Activated T-cell treated with anti-CD3 and anti-CD28 coated beads for 4 hours (primary cell): ENCODE results near the gene ADIRF.
"Not testable (repeated sequence)": the region's sequence is repeated elsewhere in the genome, so short reads cannot be mapped to it uniquely, and the experiment has no call there.

Source experiments
- DNase-seq: peaks from one replicate; pipeline ENCODE4 v3.0.0-alpha.2; 2020

Gene ADIRF

DNA sequence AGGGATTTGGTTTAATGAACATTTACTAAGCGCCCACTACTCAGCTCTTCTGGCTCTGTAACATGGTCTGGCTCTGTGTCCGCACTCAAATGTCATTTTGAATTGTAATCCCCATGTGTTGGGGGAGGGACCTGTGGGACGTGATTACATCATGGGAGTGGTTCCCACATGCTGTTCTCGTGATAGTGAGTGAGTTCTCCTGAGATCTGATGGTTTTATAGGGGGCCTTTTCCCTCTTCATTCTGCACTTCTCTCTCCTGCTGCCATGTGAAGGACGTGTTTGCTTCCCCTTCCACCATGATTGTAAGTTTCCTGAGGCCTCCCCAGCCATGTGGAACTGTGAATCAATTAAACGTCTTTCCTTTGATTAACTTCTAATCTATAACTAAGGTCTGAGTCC lies 12.7 kb downstream of the ADIRF start:
- not testable (repeated sequence) for DNase-seq

DNA sequence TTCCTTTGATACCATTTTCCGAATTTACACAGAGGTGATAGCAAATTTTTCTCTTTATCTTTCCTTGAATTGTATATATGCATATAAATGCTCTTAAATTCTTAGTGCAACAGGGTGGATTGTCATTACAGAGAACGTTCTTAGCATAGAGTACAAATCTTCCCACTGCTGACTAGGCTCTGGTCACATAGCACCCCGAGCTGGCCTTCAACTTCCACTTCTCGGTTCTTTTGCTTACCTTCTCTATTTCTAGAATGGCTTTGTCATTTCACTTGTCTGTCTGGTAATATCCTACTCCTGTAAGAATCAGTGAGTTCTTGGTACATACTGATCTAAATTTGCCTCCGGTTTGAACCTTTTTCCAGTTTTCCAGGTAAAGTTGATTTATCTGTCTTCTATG lies 13.4 kb downstream of the ADIRF start:
- DNase-seq, result no peak

DNA sequence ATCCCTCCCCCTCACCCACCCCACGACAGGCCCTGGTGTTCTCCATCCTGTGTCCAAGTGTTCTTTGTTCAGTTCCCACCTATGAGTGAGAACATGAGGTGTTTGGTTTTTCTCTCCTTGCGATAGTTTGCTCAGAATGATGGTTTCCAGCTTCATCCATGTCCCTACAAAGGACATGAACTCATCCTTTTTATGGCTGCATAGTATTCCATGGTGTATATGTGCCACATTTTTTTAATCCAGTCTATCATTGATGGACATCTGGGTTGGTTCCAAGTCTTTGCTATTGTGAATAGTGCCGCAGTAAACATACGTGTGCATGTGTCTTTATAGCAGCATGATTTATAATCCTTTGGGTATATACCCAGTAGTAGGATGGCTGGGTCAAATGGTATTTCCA lies 16.2 kb downstream of the ADIRF start:
- not testable (repeated sequence) for DNase-seq

DNA sequence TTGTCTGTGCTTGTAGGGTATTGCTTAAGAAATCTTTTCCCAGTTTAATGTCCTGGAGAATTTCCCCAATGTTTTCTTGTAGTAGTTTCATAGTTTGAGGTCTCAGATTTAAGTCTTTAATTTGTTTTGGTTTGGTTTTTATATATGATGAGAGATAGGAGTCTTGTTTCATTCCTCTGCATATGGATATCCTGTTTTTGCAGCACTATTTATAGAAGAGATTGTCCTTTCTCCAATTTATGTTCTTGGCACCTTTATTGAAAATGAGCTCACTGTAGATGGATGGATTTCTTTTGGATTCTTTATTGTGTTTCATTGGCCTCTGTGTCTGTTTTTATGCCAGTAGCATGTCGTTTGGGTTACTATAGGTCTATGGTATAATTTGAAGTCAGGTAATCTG lies 20.2 kb downstream of the ADIRF start:
- no peak for DNase-seq

DNA sequence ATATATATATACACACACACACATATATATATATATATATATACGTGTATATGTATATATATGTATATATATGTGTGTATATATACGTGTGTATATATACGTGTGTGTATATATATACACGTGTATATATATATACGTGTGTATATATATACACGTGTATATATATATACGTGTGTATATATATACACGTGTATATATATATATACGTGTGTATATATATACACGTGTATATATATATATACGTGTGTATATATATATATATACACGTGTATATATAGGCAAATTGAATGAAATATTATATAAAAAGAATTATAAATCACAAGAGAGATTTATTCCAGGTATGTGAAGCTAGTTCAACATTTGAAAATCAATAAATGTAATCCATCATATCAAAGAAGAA lies 23.1 kb downstream of the ADIRF start:
- not testable (repeated sequence) for DNase-seq

DNA sequence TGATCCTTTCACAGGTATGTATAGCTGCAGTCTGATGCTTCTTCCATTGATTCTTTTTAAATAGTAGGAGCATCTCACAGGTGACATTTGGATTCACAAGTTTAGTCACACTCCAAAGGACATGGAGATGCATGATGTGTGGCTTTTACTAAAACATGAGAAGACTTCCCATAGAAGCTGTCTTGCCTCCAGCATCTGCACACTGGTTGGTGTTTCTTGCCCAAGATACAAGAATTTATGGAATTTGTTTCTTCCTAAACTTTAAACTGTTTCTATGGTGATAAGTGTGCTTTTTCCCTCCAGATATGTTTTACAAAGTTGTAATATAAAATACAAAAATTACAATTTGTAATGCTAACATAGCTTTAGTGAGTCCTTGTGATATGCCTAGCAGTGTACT lies 24.2 kb downstream of the ADIRF start:
- DNase-seq, result no peak

DNA sequence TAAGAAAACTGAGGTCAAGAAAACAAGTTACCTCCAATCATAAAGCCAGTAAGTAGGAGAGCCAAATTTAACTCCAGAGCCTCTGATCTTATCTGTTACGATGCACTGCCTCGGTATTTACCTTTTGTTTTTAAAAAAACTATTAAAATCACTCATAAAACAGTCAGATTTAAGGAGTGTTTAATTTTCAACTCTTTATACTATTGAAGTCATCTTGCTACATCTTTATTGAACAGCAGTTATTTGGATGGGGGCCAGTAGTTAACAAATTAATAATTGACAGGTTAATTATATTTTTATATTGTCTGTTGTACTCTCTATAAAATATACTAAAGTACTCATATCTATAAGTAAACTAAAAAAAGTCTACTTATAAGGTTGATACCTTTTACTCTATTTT lies 24.6 kb downstream of the ADIRF start:
- DNase-seq, result no peak

DNA sequence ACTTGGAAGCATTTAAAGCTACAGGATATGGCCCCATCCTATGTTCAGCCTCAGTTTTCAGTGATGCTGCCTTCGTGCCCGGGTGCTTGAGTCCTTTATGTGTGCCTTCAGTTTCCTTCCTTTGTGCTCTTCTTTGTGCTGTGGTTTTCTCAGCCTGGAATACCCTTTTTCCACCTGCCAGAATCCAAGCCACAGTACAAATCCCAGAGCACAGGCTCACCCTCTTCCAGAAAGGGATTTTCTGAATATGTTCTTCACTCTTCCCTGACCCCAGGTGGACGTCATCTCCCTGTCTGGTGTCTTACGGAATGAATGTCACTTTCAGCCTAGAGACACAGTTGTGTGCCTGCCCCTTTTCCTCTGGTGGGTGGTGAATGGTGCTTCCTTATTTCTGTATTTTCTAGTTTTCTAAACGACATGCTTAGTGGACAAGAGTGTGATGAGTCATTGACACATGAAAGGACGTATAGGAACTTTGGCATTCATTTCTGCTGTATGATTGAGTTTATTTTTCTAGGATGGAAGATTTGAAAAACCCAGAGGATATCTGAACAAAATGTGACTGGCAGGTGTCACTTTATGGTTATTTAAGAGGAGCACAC lies 31.6 kb downstream of the ADIRF start:
- DNase-seq, result not testable (repeated sequence)

DNA sequence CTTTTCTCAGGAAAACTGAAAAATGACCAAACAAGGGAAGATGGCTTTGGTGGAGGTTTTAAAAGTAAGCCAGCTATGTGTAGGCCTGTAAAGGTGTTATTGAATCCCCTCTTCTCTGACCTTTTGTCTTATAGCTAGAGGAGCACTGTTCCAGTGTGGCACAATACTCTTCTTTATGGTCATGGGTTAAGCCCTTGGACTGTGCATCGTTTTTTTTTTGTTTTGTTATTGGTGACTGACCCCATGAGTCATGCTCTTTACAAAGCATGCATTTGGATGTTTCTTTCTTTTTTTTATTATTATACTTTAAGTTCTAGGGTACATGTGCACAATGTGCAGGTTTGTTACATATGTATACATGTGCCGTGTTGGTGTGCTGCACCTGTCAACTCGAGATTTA lies 32.2 kb downstream of the ADIRF start:
- DNase-seq, result no peak

DNA sequence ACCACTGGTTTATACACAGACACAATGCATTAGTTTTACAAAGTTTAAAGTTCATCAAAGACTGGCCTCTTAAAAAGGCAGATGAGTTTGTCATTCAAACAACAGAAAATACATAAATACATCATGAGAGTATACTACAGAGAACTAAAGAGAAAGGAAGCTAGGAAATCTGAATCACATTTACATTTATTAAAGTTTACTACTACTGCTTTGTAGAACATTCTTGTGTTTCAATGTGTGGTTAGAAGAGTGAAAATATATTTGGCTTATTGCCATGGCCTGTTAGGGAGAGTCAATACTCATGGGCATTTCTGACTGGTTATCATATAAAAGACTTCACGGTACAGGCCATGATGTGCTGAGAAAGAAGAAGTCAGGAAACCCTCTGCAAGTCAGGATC lies 38.8 kb downstream of the ADIRF start:
- not testable (repeated sequence) for DNase-seq

DNA sequence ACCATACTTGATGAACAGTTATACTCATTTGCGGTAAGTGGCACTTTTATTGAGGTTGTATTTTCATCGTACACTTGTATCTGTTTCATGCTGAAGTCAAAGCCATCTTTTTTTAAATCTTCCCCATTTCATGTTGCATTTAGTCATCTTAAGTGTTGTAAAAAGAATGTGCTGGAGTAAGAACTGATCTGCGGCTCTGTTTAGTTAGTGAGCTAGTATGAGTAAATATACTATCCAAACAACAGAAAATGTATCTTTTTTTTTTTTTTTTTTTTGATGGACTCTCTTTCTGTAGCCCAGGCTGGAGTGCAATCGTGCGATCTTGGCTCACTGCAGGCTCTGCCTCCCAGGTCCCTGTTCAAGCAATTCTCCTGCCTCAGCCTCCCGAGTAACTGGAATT lies 39.4 kb downstream of the ADIRF start:
- DNase-seq, result not testable (repeated sequence)

DNA sequence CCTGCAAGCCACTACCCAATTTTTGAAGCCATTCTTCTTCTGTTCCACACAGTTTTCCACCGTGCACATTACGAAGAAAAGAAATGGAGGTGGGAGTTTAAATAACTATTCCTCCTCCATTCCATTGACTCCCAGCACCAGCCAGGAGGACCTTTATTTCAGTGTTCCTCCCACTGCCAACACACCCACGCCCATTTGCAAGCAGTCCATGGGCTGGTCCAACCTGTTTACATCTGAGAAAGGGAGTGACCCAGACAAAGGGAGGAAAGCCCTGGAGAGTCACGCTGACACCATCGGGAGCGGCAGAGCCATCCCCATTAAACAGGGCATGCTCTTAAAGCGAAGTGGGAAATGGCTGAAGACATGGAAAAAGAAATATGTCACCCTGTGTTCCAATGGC lies 40.0 kb downstream of the ADIRF start:
- DNase-seq, result not testable (repeated sequence)

DNA sequence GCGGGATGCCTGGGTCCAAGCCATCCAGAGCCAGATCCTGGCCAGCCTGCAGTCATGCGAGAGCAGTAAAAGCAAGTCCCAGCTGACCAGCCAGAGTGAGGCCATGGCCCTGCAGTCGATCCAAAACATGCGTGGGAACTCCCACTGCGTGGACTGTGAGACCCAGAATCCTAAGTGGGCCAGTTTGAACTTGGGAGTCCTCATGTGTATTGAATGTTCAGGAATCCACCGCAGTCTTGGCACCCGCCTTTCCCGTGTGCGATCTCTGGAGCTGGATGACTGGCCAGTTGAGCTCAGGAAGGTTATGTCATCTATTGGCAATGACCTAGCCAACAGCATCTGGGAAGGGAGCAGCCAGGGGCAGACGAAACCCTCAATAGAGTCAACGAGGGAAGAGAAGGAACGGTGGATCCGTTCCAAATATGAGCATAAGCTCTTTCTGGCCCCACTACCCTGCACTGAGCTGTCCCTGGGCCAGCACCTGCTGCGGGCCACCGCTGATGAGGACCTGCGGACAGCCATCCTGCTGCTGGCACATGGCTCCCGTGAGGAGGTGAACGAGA lies 40.9 kb downstream of the ADIRF start:
- not testable (repeated sequence) for DNase-seq

DNA sequence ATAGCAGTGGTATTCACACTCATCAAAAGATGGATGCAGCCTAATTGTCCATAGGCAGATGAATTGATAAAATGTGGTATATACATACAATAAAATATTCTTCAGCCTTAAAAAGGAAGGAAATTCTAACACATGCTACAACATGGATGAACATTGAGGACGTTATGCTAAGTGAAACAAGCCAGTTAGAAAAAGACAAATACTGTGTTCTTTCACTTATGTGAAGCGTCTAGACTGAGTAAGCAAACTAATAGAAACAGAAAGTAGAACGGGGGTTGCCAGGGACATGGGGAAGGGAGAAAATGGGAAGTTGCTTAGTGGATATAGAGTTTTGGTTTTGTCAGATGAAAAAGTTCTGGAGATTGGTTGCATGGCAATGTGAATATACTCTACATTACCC lies 45.2 kb downstream of the ADIRF start:
- not testable (repeated sequence) for DNase-seq

DNA sequence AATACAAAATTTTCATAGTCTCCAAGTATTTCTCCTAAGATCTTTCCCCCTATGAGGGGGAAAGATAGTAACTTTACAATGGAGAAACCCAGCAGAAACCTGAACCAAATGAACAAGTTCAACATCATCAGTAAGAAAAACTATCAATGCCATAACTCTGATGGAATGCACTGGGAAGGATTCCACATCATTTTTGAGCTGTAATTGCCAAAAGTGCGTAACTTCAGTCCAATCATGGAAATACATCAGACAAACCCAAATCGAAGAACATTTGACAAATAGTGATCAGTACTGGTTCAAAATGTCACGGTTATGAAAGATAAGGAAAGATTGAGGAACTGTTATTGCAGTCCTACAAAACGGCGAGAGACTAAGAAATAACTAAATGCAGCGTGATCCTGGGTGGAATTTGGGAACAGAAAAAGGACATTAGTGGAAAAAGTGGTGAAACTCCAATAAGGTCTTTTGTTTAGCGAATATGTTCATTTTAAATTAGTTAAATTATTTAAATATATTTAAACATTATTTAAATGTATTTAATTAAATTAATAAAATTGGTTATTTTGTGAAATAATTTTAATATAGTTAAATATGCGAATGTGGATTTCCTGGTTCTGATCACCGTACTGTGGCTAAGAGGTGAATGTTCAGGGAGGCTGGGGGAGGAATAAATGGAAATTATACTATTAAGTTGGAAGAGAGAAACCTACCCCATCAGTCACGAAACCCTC lies 46.9 kb downstream of the ADIRF start:
- DNase-seq, result not testable (repeated sequence)

DNA sequence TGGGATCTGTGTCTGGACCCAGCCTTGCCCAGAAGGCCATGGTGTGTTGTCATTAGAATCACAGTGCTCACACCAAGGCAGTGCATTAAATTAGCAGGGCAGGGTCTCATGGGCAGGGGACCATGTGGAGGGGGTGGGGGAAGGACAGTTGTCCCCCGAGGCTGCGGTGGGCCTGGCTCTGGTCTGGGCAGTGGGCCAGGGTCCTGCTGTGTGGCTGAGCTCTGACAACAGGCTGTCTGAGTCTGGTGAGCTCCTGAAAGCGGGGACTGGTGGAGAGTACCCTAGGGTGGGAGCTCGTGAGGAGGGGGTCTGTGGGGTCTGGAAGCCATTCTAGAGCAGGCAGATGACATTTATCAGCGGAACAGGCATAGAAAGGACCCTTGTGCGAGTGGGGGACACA lies 49.8 kb downstream of the ADIRF start:
- not testable (repeated sequence) for DNase-seq

DNA sequence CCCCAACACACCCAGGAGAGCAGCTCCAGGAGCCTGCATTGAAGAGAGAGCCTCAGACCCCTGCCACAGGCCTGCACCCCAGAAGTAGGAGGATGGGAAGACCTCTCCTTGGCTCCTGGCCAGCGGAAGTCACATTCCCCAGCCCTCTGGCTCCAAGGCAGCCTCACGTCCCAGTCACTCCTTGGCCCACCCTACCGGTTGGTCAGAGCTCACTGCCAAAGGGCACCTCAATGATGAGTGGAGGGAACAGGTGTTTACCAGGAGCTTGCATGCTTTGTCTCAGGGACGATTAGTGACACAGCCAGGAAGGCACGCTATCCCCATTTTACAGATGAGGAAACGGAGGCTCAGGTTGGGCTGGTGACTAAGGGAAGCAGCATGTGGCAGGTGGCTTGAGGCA lies 50.8 kb downstream of the ADIRF start:
- not testable (repeated sequence) for DNase-seq

DNA sequence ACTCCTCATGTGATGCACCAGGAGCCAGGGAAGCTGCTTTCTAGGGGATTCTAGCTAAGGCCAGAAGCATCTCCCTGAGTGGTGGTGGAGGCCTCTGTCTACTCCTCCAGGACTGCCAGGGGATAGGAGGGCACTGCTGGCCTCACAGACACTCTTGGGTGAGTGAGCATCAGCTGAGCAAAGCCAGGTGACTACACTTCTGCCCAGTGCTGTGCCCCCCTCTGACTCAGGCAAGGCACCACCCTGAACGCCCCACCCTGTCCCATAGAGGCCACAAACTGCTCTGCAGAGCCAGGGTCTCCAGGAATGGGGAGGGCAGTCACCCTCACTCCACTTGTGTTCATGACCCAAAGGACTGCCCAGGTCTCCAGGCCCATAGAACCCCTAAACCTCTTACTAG lies 51.2 kb downstream of the ADIRF start:
- DNase-seq, result not testable (repeated sequence)

DNA sequence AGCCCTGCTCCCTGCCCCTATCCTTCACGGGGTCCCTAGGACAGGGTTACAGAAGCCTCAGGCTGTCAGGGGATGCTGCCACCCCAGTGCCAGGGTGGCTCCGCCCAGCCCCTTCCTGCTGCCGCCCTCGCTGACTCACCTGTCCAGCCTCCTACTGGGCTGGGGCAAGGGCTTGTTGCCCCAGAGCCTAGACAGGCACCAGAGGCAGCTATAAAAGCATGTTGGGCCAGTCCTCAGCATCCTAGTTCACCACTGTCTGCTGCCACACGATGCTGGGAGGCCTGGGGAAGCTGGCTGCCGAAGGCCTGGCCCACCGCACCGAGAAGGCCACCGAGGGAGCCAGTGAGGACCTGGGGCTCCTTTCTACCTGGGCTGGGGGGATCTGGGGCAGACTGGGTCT lies 51.8 kb downstream of the ADIRF start, which contains the start of gene FAM25A:
FAM25A (plus strand) TSS at position 239 of the 400 bp plus-strand sequence; CDS start at position 270, 31 bp downstream.
- DNase-seq, result not testable (repeated sequence)
